Neural cell (in vitro differentiated cells): ENCODE data around the gene PAPPA2. TPM values are rescaled to one million over a fixed set of nuclear protein-coding genes. Genes with fewer than 3 reads are reported as not detected.

Experiments used
- H2AFZ ChIP-seq: fragments of 200-600, 300-800 bp; sonication (generic), shearing (Covaris generic); 2 replicates; pipeline ENCODE4 v1.6.0; 2014; ENCODE audit warnings: low read depth, mild to moderate bottlenecking, antibody characterized with exemption, low read length, moderate library complexity
- H3F3A ChIP-seq: fragments of 200-600 bp; shearing (Covaris generic); 2 replicates; pipeline ENCODE4 v1.6.1; 2016; ENCODE audit warnings: mild to moderate bottlenecking, moderate library complexity, mixed read lengths, antibody characterized with exemption, low read length; ENCODE audit not compliant: insufficient read depth, poor library complexity, severe bottlenecking
- H3K27ac ChIP-seq: fragments of 200-600, 300-800 bp; sonication (generic), shearing (Covaris generic); 2 replicates; pipeline ENCODE4 v1.5.1; 2014; ENCODE audit warnings: mild to moderate bottlenecking, low read length, moderate library complexity
- H3K27me3 ChIP-seq: fragments of 300-800, 200-600 bp; sonication (generic), shearing (Covaris generic); 2 replicates; pipeline ENCODE4 v1.6.0; 2014; ENCODE audit warnings: mild to moderate bottlenecking, low read depth, low read length, moderate library complexity; ENCODE audit not compliant: insufficient read depth
- H3K36me3 ChIP-seq: fragments of 300-800, 200-600 bp; sonication (generic), shearing (Covaris generic); 2 replicates; pipeline ENCODE4 v1.5.1; 2014; ENCODE audit warnings: mild to moderate bottlenecking, antibody characterized with exemption, low read length, moderate library complexity; ENCODE audit not compliant: insufficient read depth
- H3K4me2 ChIP-seq: fragments of 300-800, 200-600 bp; sonication (generic), shearing (Covaris generic); 2 replicates; pipeline ENCODE4 v1.6.0; 2014; ENCODE audit warnings: mild to moderate bottlenecking, low read length
- H3K4me3 ChIP-seq: fragments of 300-800, 200-600 bp; sonication (generic), shearing (Covaris generic); 2 replicates; pipeline ENCODE4 v1.5.1; 2014; ENCODE audit warnings: mild to moderate bottlenecking, low read length, moderate library complexity
- H3K79me2 ChIP-seq: fragments of 200-600 bp; shearing (Covaris generic); replicated peaks from 2 replicates; pipeline ENCODE4 v1.6.0; 2014; ENCODE audit warnings: mild to moderate bottlenecking, low read length, moderate library complexity; ENCODE audit not compliant: insufficient read depth
- H3K9ac ChIP-seq: fragments of 300-800, 200-600 bp; sonication (generic), shearing (Covaris generic); 2 replicates; pipeline ENCODE4 v1.6.1; 2016; ENCODE audit warnings: mild to moderate bottlenecking, low read length, mixed read lengths
- H3K9me2 ChIP-seq: fragments of 200-600 bp; shearing (Covaris generic); 2 replicates; pipeline ENCODE4 v1.6.1; 2016; ENCODE audit warnings: mild to moderate bottlenecking, low read length, mixed read lengths; ENCODE audit not compliant: insufficient read depth
- H3K9me3 ChIP-seq: fragments of 200-600, 300-800 bp; sonication (generic), shearing (Covaris generic); 2 replicates; pipeline ENCODE4 v1.6.1; 2016; ENCODE audit warnings: mild to moderate bottlenecking, mixed run types, low read length, moderate library complexity, mixed read lengths
- H4K20me1 ChIP-seq: fragments of 200-600 bp; shearing (Covaris generic); 2 replicates; pipeline ENCODE4 v1.6.1; 2016; ENCODE audit warnings: mild to moderate bottlenecking, mixed run types; ENCODE audit not compliant: insufficient read depth
- CTCF ChIP-seq: fragments of 450-650 bp; IDR thresholded peaks from 2 replicates; pipeline ENCODE4 v1.5.1; 2014; ENCODE audit warnings: antibody characterized with exemption, mild to moderate bottlenecking, moderate library complexity; ENCODE audit not compliant: poor library complexity, severe bottlenecking
- EP300 ChIP-seq: fragments of 450-650 bp; conservative IDR thresholded peaks from 2 replicates; pipeline ENCODE4 v1.6.1; 2014; ENCODE audit warnings: antibody characterized with exemption, mild to moderate bottlenecking, moderate library complexity; ENCODE audit not compliant: poor library complexity, severe bottlenecking
- EZH2 ChIP-seq: fragments of 200-600, 300-800 bp; shearing (Covaris generic), sonication (generic); IDR thresholded peaks from 2 replicates; pipeline ENCODE4 v1.6.1; 2014; ENCODE audit warnings: antibody characterized with exemption, low read length, borderline replicate concordance, mild to moderate bottlenecking; ENCODE audit not compliant: insufficient read depth, poor library complexity, severe bottlenecking
- MXI1 ChIP-seq: fragments of 450-650 bp; conservative IDR thresholded peaks from 2 replicates; pipeline ENCODE4 v1.6.1; 2014; ENCODE audit warnings: antibody characterized with exemption, mild to moderate bottlenecking; ENCODE audit not compliant: poor library complexity, severe bottlenecking
- POLR2AphosphoS5 ChIP-seq: IDR thresholded peaks from 2 replicates; pipeline ENCODE4 v1.6.1; 2012
- RAD21 ChIP-seq: fragments of 450-650 bp; conservative IDR thresholded peaks from 2 replicates; pipeline ENCODE4 v1.6.1; 2014; ENCODE audit warnings: antibody characterized with exemption, mild to moderate bottlenecking, moderate library complexity
- SMC3 ChIP-seq: fragments of 450-650 bp; conservative IDR thresholded peaks from 2 replicates; pipeline ENCODE4 v1.6.1; 2014; ENCODE audit warnings: antibody characterized with exemption, mild to moderate bottlenecking, moderate library complexity; ENCODE audit not compliant: poor library complexity
- TAF1 ChIP-seq: IDR thresholded peaks from 2 replicates; pipeline ENCODE4 v1.6.1; 2012; ENCODE audit warnings: low read depth
- polyA plus RNA-seq: library from polyadenylated mRNA; depleted of rRNA; stranded (reverse); fragments of >200 nt; gene quantifications from 2 replicates; pipeline ENCODE4 v1.2.3, GENCODE V29; 2014
- TF ChIP-seq, protein P1 (sequence below): IDR thresholded peaks from 2 replicates; pipeline ENCODE4 v1.6.1; 2012; ENCODE audit warnings: borderline replicate concordance

Gene PAPPA2
- polyA plus RNA-seq, 1 donor from 2014 or later, result 0.59 TPM

- Histone ChIP-seq H3K36me3 (no peaks in the 10 kb centered on the region), H3K9me2 (no peaks in the 10 kb centered on the region), H2AFZ (no peak overlapping the region), H3K9ac (no peak overlapping the region), H3K79me2 (no peaks in the 10 kb centered on the region), H3K4me2 (no peak overlapping the region), H3K9me3 (no peaks in the 10 kb centered on the region), H4K20me1 (no peaks in the 10 kb centered on the region), H3K27ac (no peak overlapping the region), H3K4me3 (no peak overlapping the region), H3F3A (no peaks in the 10 kb centered on the region), H3K27me3 (no peaks in the 10 kb centered on the region)
- no peak for TF ChIP-seq SMC3
- TF ChIP-seq POLR2AphosphoS5, result no peak
- TF ChIP-seq, protein P1, sequence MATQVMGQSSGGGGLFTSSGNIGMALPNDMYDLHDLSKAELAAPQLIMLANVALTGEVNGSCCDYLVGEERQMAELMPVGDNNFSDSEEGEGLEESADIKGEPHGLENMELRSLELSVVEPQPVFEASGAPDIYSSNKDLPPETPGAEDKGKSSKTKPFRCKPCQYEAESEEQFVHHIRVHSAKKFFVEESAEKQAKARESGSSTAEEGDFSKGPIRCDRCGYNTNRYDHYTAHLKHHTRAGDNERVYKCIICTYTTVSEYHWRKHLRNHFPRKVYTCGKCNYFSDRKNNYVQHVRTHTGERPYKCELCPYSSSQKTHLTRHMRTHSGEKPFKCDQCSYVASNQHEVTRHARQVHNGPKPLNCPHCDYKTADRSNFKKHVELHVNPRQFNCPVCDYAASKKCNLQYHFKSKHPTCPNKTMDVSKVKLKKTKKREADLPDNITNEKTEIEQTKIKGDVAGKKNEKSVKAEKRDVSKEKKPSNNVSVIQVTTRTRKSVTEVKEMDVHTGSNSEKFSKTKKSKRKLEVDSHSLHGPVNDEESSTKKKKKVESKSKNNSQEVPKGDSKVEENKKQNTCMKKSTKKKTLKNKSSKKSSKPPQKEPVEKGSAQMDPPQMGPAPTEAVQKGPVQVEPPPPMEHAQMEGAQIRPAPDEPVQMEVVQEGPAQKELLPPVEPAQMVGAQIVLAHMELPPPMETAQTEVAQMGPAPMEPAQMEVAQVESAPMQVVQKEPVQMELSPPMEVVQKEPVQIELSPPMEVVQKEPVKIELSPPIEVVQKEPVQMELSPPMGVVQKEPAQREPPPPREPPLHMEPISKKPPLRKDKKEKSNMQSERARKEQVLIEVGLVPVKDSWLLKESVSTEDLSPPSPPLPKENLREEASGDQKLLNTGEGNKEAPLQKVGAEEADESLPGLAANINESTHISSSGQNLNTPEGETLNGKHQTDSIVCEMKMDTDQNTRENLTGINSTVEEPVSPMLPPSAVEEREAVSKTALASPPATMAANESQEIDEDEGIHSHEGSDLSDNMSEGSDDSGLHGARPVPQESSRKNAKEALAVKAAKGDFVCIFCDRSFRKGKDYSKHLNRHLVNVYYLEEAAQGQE, result no peak
- TF ChIP-seq CTCF, result no peak
- TF ChIP-seq TAF1, result no peak
- TF ChIP-seq EZH2, result no peak
- TF ChIP-seq EP300, result no peak
- TF ChIP-seq RAD21, result no peak
- TF ChIP-seq MXI1, result no peak
Observed at GRCh38 chr1:176744142-176744541, 281.2 kb downstream of the PAPPA2 start.

DNA sequence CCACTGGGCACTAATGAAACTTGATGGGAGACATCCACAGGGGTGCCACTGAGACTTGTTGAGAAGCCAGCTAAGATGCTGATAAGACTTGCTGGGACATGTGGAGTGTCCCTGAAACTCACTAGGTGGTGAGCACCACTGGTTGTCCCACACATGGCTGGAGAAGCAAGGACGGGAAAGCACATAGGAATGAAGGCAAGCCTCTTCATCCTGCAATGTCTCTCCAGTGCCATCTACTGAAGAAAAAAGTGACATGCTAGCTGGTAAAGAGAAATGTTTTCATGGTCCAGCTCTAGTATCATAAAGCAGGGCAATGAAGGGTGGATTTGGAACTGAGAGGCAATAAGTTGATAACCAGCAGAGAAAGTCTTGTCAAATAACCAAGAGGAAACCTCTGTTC is 283.0 kb downstream of the PAPPA2 start:
- TF ChIP-seq, protein P1, result no peak
- no peak for TF ChIP-seq EZH2
- TF ChIP-seq EP300, result no peak
- no peak for TF ChIP-seq POLR2AphosphoS5
- TF ChIP-seq SMC3, result no peak
- TF ChIP-seq MXI1, result no peak
- TF ChIP-seq TAF1, result no peak
- TF ChIP-seq CTCF, result no peak
- TF ChIP-seq RAD21, result no peak
- Histone ChIP-seq H3K9ac (no peak overlapping the region), H3K79me2 (no peaks in the 10 kb centered on the region), H3K27me3 (no peaks in the 10 kb centered on the region), H3K9me2 (no peaks in the 10 kb centered on the region), H3F3A (no peaks in the 10 kb centered on the region), H3K4me3 (no peak overlapping the region), H3K36me3 (no peaks in the 10 kb centered on the region), H4K20me1 (no peaks in the 10 kb centered on the region), H2AFZ (no peak overlapping the region), H3K9me3 (no peaks in the 10 kb centered on the region), H3K27ac (no peak overlapping the region), H3K4me2 (no peak overlapping the region)
